ENCODE data around the gene ANO6. TPM values are rescaled to one million over a fixed set of nuclear protein-coding genes. Genes with fewer than 3 reads are reported as not detected.
A peak's percentile ranks its signal among the peaks of the same experiment; 100 is the strongest.

The ANO6 gene
- total and polyA plus RNA-seq, 5 donors, result 14.4 to 51.0 (median 46.8) TPM

GRCh38 chr12:45298721-45299692 lies 83.1 kb downstream of the ANO6 start:
- H3K9me3 ChIP-seq (ENCODE audit: control insufficient read depth, low read length), result no peaks in the 10 kb centered on the region
- no peak for DNase-seq
- peak; percentile 36 to 56 for ATAC-seq
- intact Hi-C loops (cut with DNase I), result no loop called here
- H3K4me3 ChIP-seq (ENCODE audit: low read length), result no peak overlapping the region
- no peaks in the 10 kb centered on the region for H3K27me3 ChIP-seq (ENCODE audit: control insufficient read depth, insufficient read depth)
- H3K4me1 ChIP-seq (ENCODE audit: control insufficient read depth, insufficient read depth, low read length), result peaks cover 11% of the 10 kb centered on the region
- WGBS, result 35% methylated on average over 8 of the region's 8 CpGs
- no peak overlapping the region for H3K27ac ChIP-seq (ENCODE audit: low read length)

DNA sequence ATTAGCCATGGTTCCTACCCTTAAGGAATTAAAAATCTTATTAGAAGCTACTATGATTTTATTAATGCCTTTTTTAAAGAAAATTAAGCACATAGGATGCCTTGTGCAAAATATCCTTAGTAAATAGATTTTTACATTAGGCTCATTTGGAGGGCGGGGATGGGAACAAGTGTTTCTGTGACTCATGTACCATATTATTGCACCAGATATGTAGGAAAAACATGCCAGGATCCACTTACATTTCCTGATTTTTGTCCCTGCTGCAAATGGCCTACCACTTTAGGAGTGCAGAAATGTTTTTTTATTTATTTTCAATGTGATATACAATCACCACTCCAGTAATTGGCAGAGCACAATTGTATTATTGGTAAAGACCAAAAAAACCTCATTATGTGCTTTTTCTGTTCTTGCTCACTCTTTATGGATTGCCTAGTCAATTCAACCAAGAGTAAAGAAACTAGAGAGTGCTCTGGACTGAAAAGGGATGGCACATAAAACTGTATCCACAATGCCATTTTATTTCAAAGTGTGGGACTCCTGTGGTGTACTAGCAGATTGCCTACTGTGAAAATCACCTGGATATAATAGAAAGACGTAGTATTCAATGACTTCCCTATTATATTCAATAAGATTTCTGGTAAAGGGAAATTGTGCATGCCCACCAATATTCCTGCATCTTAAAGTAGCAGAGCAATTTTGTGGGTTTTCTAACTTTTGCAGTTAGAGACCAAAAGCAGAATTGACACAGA lies 86.9 kb downstream of the ANO6 start:
- intact Hi-C loops (cut with DNase I), result no loop called here
- ATAC-seq (no peak), DNase-seq (no peak)
- 97% methylated on average over 2 of the region's 2 CpGs for WGBS
- Histone ChIP-seq H3K27ac (ENCODE audit: low read length) (no peak overlapping the region), H3K27me3 (ENCODE audit: control insufficient read depth, insufficient read depth) (no peaks in the 10 kb centered on the region), H3K4me3 (ENCODE audit: low read length) (no peak overlapping the region), H3K9me3 (ENCODE audit: control insufficient read depth, low read length) (no peaks in the 10 kb centered on the region), H3K4me1 (ENCODE audit: control insufficient read depth, insufficient read depth, low read length) (peaks cover 22% of the 10 kb centered on the region)

GRCh38 chr12:45303945-45304344 lies 88.0 kb downstream of the ANO6 start:
- Histone ChIP-seq H3K4me3 (ENCODE audit: low read length) (no peak overlapping the region), H3K4me1 (ENCODE audit: control insufficient read depth, insufficient read depth, low read length) (peaks cover 27% of the 10 kb centered on the region), H3K27me3 (ENCODE audit: control insufficient read depth, insufficient read depth) (no peaks in the 10 kb centered on the region), H3K9me3 (ENCODE audit: control insufficient read depth, low read length) (no peaks in the 10 kb centered on the region), H3K27ac (ENCODE audit: low read length) (peak overlapping the region; percentile 65)
- ATAC-seq, result peak; percentile 21 to 38
- DNase-seq, result no peak
- intact Hi-C loops (cut with DNase I), result no loop called here
- 41% methylated on average over 3 of the region's 3 CpGs for whole genome bisulfite sequencing

GRCh38 chr12:45304514-45305178 lies 88.8 kb downstream of the ANO6 start:
- peaks cover 27% of the 10 kb centered on the region for H3K4me1 ChIP-seq (ENCODE audit: control insufficient read depth, insufficient read depth, low read length)
- WGBS, result 40% methylated on average over 5 of the region's 5 CpGs
- intact Hi-C loops (cut with DNase I), result no loop called here
- ATAC-seq (peak; percentile 77 to 88), DNase-seq (no peak)
- H3K9me3 ChIP-seq (ENCODE audit: control insufficient read depth, low read length), result no peaks in the 10 kb centered on the region
- H3K27ac ChIP-seq (ENCODE audit: low read length), result peak overlapping the region; percentile 42
- H3K27me3 ChIP-seq (ENCODE audit: control insufficient read depth, insufficient read depth), result no peaks in the 10 kb centered on the region
- no peak overlapping the region for H3K4me3 ChIP-seq (ENCODE audit: low read length)

DNA sequence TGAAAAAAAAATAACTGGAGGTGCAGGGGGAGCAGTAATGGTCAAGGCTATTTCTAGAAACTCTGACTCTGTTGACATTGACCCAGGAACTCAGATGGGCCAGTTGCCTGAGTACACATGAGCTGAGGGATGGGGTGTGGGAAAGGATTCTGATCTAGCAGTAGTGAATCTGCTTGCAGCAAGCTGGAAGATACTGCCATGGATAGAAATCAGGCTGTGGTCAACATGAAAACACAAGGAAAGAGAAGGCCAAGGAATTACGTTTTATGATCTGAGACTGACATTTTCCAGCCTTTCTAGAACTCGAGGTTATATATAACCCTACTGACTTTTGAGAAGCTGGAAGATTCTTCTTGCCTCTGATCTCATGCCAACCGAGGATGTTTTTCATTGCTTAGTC lies 90.0 kb downstream of the ANO6 start:
- intact Hi-C loops (cut with DNase I), result no loop called here
- Histone ChIP-seq H3K4me3 (ENCODE audit: low read length) (no peak overlapping the region), H3K9me3 (ENCODE audit: control insufficient read depth, low read length) (no peaks in the 10 kb centered on the region), H3K27ac (ENCODE audit: low read length) (no peak overlapping the region), H3K4me1 (ENCODE audit: control insufficient read depth, insufficient read depth, low read length) (peaks cover 24% of the 10 kb centered on the region), H3K27me3 (ENCODE audit: control insufficient read depth, insufficient read depth) (no peaks in the 10 kb centered on the region)
- WGBS, result 51% methylated on average over 3 of the region's 3 CpGs
- ATAC-seq (peak in 1 of 2 donors; percentile 18), DNase-seq (no peak)

DNA sequence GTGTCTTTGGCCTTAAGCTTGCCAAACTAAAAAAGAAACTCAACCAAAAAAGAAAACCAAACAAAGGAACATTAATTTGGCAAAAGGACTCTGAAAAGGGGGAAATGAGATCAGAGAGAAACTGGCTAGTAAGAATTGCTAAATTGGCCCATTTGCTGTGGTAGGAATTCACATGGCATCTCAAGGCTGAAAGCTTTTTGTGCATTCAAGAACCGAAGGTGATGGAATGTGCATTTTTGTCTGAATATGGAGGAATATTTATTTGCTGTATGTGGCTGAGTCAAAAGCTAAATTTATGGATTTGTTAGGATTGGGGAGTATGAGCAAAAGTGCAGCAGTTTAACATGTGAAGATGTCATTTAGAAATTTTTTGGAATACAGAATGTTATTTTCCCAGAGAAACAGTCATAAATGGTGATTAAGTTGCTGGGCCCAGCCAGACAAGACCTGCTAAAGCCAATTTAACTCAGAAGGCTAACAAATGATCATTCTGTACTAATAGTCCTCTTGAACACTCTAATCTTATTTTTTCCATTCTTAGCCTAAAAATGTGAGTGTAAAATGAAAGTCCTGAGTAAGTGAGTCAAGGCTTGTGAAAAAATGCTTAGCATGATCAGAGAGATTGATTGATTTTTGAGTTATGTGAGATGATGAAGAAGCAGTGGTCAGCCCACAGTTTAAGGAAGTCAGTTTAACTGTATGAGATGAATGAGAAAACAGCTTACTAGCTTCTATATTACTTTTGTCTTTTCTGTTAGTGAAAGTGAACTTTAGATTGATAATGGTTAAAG lies 94.1 kb downstream of the ANO6 start:
- WGBS, result 33% methylated on average over 1 of the region's 1 CpG
- no peak for DNase-seq
- intact Hi-C loops (cut with DNase I), result no loop called here
- Histone ChIP-seq H3K4me1 (ENCODE audit: control insufficient read depth, insufficient read depth, low read length) (peaks cover 12% of the 10 kb centered on the region), H3K27me3 (ENCODE audit: control insufficient read depth, insufficient read depth) (no peaks in the 10 kb centered on the region), H3K4me3 (ENCODE audit: low read length) (no peak overlapping the region), H3K9me3 (ENCODE audit: control insufficient read depth, low read length) (no peaks in the 10 kb centered on the region), H3K27ac (ENCODE audit: low read length) (no peak overlapping the region)
- peak; percentile 19 to 48 for ATAC-seq

GRCh38 chr12:45310627-45310968 lies 94.7 kb downstream of the ANO6 start:
- no peaks in the 10 kb centered on the region for H3K9me3 ChIP-seq (ENCODE audit: control insufficient read depth, low read length)
- 33% methylated on average over 1 of the region's 1 CpG for WGBS
- no peaks in the 10 kb centered on the region for H3K27me3 ChIP-seq (ENCODE audit: control insufficient read depth, insufficient read depth)
- ATAC-seq (peak in 1 of 2 donors; percentile 6), DNase-seq (peak; percentile 21 to 44 (median 27))
- intact Hi-C loops (cut with DNase I), result no loop called here
- no peak overlapping the region for H3K4me3 ChIP-seq (ENCODE audit: low read length)
- no peak overlapping the region for H3K27ac ChIP-seq (ENCODE audit: low read length)
- H3K4me1 ChIP-seq (ENCODE audit: control insufficient read depth, insufficient read depth, low read length), result peaks cover 8% of the 10 kb centered on the region

DNA sequence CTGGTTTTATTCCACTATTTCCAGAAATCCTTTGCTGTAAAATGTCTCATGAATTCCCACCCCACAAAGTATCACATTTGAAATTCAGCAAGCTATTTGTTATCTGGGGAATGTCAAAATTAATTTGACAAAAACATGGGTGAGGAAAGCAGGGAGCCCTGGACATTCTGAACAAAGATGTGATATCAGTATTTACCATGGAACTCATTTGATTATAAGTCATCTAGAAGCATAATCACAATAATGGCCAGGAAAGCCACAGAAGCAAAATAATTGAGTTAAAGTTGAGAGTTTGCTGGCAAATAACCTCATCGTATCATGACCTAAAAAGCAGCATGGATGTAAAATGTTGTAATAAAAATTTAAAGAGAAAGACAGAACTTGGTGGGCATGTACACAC lies 96.1 kb downstream of the ANO6 start:
- intact Hi-C loops (cut with DNase I), result no loop called here
- 63% methylated on average over 1 of the region's 1 CpG for WGBS
- no peak overlapping the region for H3K27ac ChIP-seq (ENCODE audit: low read length)

GRCh38 chr12:45314770-45315169 lies 98.9 kb downstream of the ANO6 start:
- Histone ChIP-seq H3K27me3 (ENCODE audit: control insufficient read depth, insufficient read depth) (no peaks in the 10 kb centered on the region), H3K4me3 (ENCODE audit: low read length) (no peak overlapping the region), H3K27ac (ENCODE audit: low read length) (no peak overlapping the region), H3K4me1 (ENCODE audit: control insufficient read depth, insufficient read depth, low read length) (no peaks in the 10 kb centered on the region), H3K9me3 (ENCODE audit: control insufficient read depth, low read length) (no peaks in the 10 kb centered on the region)
- ATAC-seq (peak; percentile 31 to 82), DNase-seq (no peak)
- WGBS, result 88% methylated on average over 1 of the region's 1 CpG
- intact Hi-C loops (cut with DNase I), result no loop called here

More for the DNA sequence above, 96.1 kb downstream of the ANO6 start:
- ATAC-seq (no peak), DNase-seq (no peak)
- Histone ChIP-seq H3K4me3 (ENCODE audit: low read length) (no peak overlapping the region), H3K27me3 (ENCODE audit: control insufficient read depth, insufficient read depth) (no peaks in the 10 kb centered on the region), H3K4me1 (ENCODE audit: control insufficient read depth, insufficient read depth, low read length) (peaks cover 4% of the 10 kb centered on the region), H3K9me3 (ENCODE audit: control insufficient read depth, low read length) (no peaks in the 10 kb centered on the region)

DNA sequence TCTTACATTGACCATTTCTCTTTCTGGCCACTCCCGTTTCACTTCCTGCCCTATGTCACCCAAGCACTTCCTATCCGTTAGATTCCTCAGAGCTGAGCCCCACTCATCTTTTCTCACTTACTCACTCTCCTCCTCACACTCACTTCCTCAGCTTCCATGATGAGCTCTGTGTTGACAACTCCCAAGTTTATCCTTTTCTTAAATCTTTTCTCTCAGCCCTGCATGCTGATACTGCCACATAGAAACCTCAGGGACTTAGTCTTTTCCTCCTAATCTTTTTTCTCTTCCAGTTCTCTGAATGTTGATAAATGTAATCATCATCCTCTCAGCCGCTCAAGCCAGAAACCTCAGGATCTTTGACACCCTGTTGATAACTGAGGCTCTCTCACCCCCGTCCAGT lies 99.6 kb downstream of the ANO6 start:
- H3K9me3 ChIP-seq (ENCODE audit: control insufficient read depth, low read length), result no peaks in the 10 kb centered on the region

More for the DNA sequence above, 99.6 kb downstream of the ANO6 start:
- intact Hi-C loops (cut with DNase I), result no loop called here
- H3K27me3 ChIP-seq (ENCODE audit: control insufficient read depth, insufficient read depth), result no peaks in the 10 kb centered on the region
- no peaks in the 10 kb centered on the region for H3K4me1 ChIP-seq (ENCODE audit: control insufficient read depth, insufficient read depth, low read length)
- WGBS, result 77% methylated on average over 4 of the region's 4 CpGs
- no peak overlapping the region for H3K27ac ChIP-seq (ENCODE audit: low read length)
- ATAC-seq (peak; percentile 14 to 45), DNase-seq (no peak)
- H3K4me3 ChIP-seq (ENCODE audit: low read length), result no peak overlapping the region
